ENCODE measurements around the gene FCN1. TPM values are rescaled to one million over a fixed set of nuclear protein-coding genes. Genes with fewer than 3 reads are reported as not detected.

The FCN1 gene
- total RNA-seq, 1 donor from 2014 or later = not detected

DNA sequence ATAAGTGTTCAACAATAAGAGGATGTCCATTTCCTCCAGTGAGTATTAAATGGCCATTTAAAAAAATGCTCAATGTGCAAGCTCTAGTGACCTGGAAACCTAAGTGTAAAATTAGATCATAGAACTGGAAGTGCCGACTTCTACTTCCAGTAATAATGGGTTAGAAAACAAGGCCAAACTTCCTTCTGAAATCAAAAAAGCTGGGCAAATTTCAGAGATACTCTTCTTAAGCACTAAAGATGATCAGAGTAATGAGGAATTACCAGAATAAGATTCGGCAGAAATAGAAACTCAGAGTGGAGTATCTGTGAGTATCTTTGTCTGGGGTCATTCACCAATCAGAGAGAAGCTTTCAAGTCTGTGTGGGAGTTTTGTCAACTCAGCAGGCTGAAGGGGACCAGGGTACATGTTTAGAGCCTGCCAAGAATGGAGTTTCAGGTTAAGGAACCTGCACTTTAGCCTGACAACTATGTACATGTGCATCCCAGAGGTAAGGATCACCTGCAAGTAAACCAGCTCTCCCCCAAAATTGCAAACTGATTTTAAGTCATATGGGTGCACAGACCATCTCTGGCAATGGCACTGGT is 20.0 kb downstream of the FCN1 start:
- Mint-ChIP-seq H3K4me3 (no peak overlapping the region), H3K9me3 (peaks cover 14% of the 10 kb centered on the region), H3K27me3 (ENCODE audit: low read depth) (peaks cover 7% of the 10 kb centered on the region), H3K4me1 (peaks cover 16% of the 10 kb centered on the region), H3K36me3 (peaks cover 2% of the 10 kb centered on the region), H3K27ac (no peak overlapping the region)
- no peak for DNase-seq (ENCODE audit: low spot score in 2 of 2, unreplicated experiment in 2 of 2)
- TF ChIP-seq, protein P1, sequence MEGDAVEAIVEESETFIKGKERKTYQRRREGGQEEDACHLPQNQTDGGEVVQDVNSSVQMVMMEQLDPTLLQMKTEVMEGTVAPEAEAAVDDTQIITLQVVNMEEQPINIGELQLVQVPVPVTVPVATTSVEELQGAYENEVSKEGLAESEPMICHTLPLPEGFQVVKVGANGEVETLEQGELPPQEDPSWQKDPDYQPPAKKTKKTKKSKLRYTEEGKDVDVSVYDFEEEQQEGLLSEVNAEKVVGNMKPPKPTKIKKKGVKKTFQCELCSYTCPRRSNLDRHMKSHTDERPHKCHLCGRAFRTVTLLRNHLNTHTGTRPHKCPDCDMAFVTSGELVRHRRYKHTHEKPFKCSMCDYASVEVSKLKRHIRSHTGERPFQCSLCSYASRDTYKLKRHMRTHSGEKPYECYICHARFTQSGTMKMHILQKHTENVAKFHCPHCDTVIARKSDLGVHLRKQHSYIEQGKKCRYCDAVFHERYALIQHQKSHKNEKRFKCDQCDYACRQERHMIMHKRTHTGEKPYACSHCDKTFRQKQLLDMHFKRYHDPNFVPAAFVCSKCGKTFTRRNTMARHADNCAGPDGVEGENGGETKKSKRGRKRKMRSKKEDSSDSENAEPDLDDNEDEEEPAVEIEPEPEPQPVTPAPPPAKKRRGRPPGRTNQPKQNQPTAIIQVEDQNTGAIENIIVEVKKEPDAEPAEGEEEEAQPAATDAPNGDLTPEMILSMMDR (IDR thresholded peaks at IDR 0.05; ENCODE audit: unreplicated experiment) = no peak

DNA sequence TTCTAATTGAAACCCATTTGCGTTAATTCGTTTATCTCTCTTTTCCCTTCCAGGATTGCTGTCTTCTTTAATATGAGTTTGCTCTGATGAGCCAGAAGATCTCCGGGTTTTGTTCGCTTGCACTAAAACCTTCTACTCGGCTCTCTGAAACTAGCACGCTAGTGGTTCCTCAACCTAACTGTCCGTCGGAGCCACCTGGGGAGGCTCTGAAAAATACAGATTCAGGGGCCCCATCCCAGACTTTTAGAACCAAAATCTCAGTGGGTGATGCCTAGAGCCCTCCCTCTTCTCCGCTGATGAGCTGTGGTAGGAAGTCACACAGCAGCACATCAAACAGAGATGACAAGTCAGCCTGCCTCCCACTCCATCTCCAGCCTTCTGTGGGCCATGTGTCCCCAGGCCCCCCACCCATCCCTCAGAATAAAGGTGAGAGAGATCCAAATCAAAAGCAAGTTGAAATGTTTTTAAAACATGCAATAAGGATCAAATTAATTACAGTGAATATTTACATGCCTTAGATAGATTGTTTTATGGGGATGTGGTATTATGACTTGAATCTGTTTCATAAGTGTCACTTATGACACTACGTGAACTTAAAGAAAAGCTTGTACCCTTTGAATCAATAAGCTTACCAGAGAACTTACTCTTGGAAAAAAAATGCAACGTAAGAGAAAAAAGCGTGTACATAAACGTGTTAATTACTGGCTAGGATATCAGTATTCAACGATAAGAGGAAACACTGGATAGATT is 20.7 kb downstream of the FCN1 start:
- no peak for DNase-seq (ENCODE audit: low spot score in 2 of 2, unreplicated experiment in 2 of 2)
- H3K27me3 Mint-ChIP-seq (ENCODE audit: low read depth) = peaks cover 1% of the 10 kb centered on the region
- H3K4me3 Mint-ChIP-seq = no peak overlapping the region
- H3K4me1 Mint-ChIP-seq = peaks cover 16% of the 10 kb centered on the region
- H3K27ac Mint-ChIP-seq = no peak overlapping the region
- TF ChIP-seq, protein P1 (IDR thresholded peaks at IDR 0.05; ENCODE audit: unreplicated experiment) = no peak
- peaks cover 2% of the 10 kb centered on the region for H3K36me3 Mint-ChIP-seq
- H3K9me3 Mint-ChIP-seq = peaks cover 14% of the 10 kb centered on the region

DNA sequence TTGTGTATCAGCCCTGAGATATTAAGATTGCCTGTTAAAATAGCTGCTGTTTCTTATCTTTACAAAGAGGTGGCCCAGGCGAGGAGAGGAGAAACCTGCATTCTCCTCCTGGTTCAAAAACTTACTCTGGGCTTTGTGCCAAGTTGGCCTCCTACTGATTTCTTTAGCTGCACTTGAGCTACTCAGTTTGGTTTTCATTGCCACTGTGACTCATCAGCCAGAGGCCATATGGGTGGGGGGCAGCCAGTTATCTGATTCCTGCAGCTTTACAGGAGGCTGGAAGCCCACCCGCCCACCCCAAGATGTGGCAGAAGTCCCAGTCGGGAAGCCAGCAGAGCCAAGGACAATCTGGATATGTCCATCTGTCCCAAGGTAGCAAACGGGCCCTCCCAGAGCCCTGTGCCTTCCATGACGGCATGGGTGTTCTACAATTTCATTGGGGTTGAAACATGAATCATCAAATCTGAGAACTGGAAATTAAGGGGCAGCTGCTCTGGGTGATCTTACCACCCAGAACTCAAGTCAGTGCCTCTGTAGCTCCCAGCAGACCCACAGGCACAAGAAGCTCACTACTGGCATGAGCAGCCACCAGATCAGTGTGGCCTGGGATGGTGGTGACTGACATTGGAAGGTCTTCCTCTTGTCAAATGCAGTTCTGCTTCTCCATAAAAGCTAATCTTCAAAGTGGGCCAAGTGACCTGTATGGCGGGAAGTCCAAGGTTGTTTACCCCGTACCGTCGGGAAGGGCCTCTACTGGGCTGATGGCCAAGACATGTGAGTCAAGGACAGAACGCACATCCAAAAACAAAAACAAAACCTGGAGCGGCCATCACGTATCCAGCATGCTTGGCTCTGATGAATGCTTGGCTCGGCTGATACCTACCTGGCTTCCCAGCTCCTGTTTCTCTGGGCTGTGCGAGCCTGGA is 21.5 kb downstream of the FCN1 start:
- peak in 1 of 2 experiments; percentile 36 for DNase-seq (ENCODE audit: low spot score in 2 of 2, unreplicated experiment in 2 of 2)
- H3K4me1 Mint-ChIP-seq = peaks cover 18% of the 10 kb centered on the region
- H3K36me3 Mint-ChIP-seq = peaks cover 2% of the 10 kb centered on the region
- peaks cover 1% of the 10 kb centered on the region for H3K27me3 Mint-ChIP-seq (ENCODE audit: low read depth)
- peaks cover 14% of the 10 kb centered on the region for H3K9me3 Mint-ChIP-seq
- TF ChIP-seq, protein P1 (IDR thresholded peaks at IDR 0.05; ENCODE audit: unreplicated experiment) = no peak
- H3K27ac Mint-ChIP-seq = peak overlapping the region; percentile 21
- H3K4me3 Mint-ChIP-seq = no peak overlapping the region

DNA sequence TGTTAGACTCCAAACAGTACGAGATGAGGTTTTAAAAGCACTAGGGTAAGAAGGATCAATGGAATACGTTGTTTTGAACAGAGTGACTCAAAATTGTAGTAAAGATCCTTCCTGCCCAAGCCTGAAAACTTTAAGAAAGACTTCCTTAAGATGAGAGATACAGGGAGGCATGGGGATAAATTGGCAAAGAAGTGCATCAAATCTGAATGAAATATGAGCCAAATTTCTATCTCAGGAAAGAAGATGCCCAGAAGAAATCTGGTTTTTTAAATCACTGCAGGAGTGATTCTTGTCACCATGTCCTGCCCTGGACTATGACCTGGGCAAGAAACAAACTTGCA is 22.2 kb downstream of the FCN1 start:
- Mint-ChIP-seq H3K36me3 (peaks cover 2% of the 10 kb centered on the region), H3K27me3 (ENCODE audit: low read depth) (peaks cover 1% of the 10 kb centered on the region), H3K27ac (peak overlapping the region; percentile 25), H3K4me1 (peaks cover 21% of the 10 kb centered on the region), H3K4me3 (no peak overlapping the region), H3K9me3 (peaks cover 14% of the 10 kb centered on the region)
- TF ChIP-seq, protein P1 (IDR thresholded peaks at IDR 0.05; ENCODE audit: unreplicated experiment) = no peak
- no peak for DNase-seq (ENCODE audit: low spot score in 2 of 2, unreplicated experiment in 2 of 2)

DNA sequence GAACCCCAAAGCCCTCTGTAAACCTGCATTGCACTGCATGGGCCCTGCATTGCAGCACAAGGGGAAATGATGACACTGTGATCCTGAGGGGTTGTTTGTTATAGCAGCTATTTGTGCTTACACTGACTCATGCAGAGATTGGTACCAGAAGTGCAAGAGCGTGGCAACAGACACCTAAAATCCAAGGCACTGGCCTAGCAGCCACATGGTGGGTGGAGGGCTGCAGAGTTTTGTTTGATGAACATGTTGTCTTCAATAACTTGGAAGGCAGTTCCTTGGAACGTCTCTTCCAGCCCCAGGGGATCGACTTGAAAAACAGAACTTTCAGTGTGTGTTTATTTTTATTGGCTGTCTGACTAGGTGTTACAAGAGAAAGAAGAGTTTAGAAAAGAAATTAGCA is 22.6 kb downstream of the FCN1 start:
- peaks cover 2% of the 10 kb centered on the region for H3K36me3 Mint-ChIP-seq
- peaks cover 1% of the 10 kb centered on the region for H3K27me3 Mint-ChIP-seq (ENCODE audit: low read depth)
- no peak overlapping the region for H3K4me3 Mint-ChIP-seq
- DNase-seq (ENCODE audit: low spot score in 2 of 2, unreplicated experiment in 2 of 2) = no peak
- H3K4me1 Mint-ChIP-seq = peaks cover 21% of the 10 kb centered on the region
- peaks cover 13% of the 10 kb centered on the region for H3K9me3 Mint-ChIP-seq
- TF ChIP-seq, protein P1 (IDR thresholded peaks at IDR 0.05; ENCODE audit: unreplicated experiment) = no peak
- H3K27ac Mint-ChIP-seq = peak overlapping the region; percentile 25
